Skin epidermis (tissue), 12 donors: ENCODE results near the gene SFXN3.
A peak's percentile ranks its signal among the peaks of the same experiment; 100 is the strongest.

Source experiments
- H3K27ac ChIP-seq, 21 experiments: fragments of 200-600 bp; sonication (generic) in 11 of 21; one replicate each; pipeline ENCODE4 v1.5.0; 2020; ENCODE audit warnings: mild to moderate bottlenecking in 3 of 21, inconsistent platforms in 2 of 21, moderate library complexity in 2 of 21
- H3K4me3 ChIP-seq, 7 experiments: fragments of 200-600 bp; sonication (generic) in 2 of 7; one replicate each; pipeline ENCODE4 v1.5.0; 2020; ENCODE audit warnings: inconsistent platforms in 2 of 7, mild to moderate bottlenecking in 2 of 7, moderate library complexity in 1 of 7

Gene SFXN3

DNA sequence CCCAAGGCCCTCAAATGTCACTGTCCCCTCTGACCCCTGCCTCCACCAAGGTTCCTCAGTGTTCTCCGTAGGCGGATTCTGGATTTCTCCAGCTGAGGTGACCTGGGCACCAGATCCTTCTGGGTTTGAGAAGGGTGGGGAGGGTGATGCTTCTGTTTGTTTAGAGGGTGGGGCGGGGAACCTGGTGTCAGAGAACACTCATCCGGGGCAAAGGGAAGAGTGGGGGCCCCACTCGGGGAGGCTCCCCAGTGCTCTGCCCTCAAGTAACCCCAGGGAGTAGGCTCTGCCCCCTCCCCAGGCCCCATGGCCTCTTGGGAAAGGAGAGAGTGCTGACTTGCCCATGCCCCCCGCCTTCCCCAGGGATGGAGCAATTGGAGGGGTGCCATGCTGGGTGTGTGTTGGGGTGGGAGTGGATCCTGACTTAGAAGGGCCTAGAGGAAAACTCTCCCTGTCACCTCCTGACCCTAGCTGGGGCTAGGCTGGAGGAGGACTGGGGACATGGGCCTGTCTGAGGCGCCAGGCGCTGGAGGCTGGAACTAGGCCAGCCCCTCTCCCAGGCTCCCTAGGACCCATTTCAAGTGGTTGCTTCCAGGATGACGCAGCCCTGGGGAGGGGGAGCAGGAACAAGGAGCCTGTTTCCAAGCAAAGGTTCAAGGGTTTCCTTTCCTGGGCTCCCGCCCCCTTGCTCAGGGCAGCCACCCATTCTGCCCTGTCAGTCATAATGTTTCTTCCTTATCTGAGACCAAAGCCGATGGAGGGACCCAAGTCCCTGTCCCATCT lies 58.7 kb downstream of the SFXN3 start:
- H3K27ac ChIP-seq = peak overlapping the region in 1 of 21 experiments; percentile 0
- no peak overlapping the region for H3K4me3 ChIP-seq

DNA sequence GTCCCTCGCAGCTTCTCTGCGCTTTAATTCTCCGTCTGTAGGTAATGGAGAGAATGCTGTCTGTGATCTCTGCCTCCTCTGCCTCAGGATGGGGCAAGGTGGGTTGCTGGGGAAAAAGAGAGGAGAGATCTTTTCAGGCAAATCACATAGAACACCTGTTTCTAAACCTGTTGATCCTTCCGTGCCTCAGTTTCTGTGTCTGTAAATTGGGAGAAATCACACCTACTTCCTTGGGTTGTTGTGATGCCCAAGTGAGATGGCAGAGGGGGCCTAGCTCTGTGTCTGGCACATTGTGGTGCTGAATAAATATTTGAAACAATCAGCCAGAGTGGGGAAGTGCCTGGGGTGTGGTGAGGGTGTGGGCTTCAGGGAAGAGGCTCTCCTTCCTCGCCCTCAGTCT lies 59.6 kb downstream of the SFXN3 start:
- no peak overlapping the region for H3K4me3 ChIP-seq
- no peak overlapping the region for H3K27ac ChIP-seq
